Measurements from ENCODE around the gene CYP39A1.

Gene CYP39A1

GRCh38 chr6:46652603-46653438, at the start of gene CYP39A1, which contains the start of gene SLC25A27:
CYP39A1 (minus strand) TSS chr6:46652818; CDS start chr6:46652582, 236 bp downstream.
SLC25A27 (plus strand) TSS chr6:46652975; CDS start chr6:46653193, 218 bp downstream.
- H3K4me1 Mint-ChIP-seq (ENCODE audit: low read depth), result peaks cover 12% of the 10 kb centered on the region
- H3K27me3 Mint-ChIP-seq (ENCODE audit: low read depth), result peaks cover 49% of the 10 kb centered on the region
- peaks cover 2% of the 10 kb centered on the region for H3K36me3 Mint-ChIP-seq (ENCODE audit: low read depth)
- peak within 1 kb of the TSS; percentile 13 for H3K27ac Mint-ChIP-seq
- no peaks in the 10 kb centered on the region for H3K9me3 Mint-ChIP-seq
- H3K4me3 Mint-ChIP-seq, result peak within 1 kb of the TSS; percentile 84

DNA sequence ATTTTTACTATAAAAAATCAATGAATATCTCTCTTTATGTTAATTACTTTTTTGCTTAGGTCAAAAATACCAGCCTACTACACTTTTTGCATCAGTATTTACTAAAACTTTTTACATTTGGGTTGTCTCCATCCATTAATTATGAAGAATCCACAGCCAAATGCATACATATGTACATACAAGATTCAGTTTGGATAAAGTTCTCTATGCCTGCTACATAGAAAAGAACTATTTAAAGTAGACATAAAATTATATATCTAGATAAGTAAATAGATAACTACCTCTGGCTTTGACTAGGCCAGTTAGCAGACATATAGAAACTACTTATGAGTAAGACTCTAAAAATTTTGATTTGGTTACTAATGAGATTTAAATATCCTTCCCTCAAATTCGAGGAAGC, 47.4 kb upstream of the CYP39A1 start:
- H3K4me1 Mint-ChIP-seq (ENCODE audit: low read depth), result no peaks in the 10 kb centered on the region
- peaks cover 19% of the 10 kb centered on the region for H3K27me3 Mint-ChIP-seq (ENCODE audit: low read depth)
- no peak overlapping the region for H3K27ac Mint-ChIP-seq
- H3K36me3 Mint-ChIP-seq (ENCODE audit: low read depth), result no peaks in the 10 kb centered on the region
- no peak overlapping the region for H3K4me3 Mint-ChIP-seq
- no peaks in the 10 kb centered on the region for H3K9me3 Mint-ChIP-seq

DNA sequence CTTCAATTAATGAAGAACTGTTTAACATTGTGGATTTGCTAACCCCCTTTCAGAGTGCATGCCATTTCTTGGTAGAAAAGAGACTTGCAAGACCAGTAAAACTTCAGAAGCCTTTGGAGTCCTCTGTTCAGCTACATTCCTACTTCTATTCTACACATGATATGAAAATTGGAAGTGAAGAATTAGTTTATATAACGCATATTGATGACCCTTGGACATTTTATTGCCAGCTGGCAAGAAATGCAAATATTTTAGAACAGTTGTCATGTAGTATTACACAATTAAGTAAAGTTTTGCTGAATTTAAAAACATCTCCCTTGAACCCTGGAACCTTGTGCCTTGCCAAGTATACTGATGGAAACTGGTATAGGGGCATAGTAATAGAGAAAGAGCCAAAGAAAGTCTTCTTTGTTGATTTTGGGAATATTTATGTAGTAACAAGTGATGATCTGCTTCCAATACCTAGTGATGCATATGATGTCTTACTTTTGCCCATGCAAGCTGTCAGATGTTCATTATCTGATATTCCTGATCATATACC, 38.4 kb upstream of the CYP39A1 start:
- H3K36me3 Mint-ChIP-seq (ENCODE audit: low read depth), result no peaks in the 10 kb centered on the region

DNA sequence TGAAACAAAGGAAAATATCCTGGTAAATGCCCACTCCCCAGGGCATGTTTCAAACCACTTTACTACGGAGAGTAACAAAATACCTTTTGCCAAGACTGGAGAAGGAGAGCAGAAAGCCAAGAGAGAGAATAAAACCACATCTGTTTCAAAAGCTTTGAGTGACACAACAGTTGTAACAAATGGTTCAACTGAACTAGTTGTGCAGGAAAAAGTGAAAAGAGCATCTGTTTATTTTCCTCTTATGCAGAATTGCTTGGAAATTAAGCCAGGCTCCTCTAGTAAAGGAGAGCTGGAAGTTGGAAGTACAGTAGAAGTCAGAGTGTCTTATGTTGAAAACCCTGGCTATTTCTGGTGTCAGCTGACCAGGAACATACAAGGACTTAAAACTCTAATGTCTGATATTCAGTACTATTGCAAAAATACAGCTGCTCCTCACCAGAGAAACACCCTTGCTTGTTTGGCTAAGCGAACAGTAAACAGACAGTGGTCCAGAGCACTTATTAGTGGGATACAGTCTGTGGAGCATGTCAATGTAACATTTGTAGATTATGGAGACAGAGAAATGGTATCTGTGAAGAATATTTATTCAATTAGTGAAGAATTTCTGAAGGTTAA, 37.6 kb upstream of the CYP39A1 start:
- Mint-ChIP-seq H3K27me3 (ENCODE audit: low read depth) (peaks cover 10% of the 10 kb centered on the region), H3K27ac (no peak overlapping the region), H3K36me3 (ENCODE audit: low read depth) (no peaks in the 10 kb centered on the region), H3K4me3 (no peak overlapping the region), H3K4me1 (ENCODE audit: low read depth) (no peaks in the 10 kb centered on the region), H3K9me3 (no peaks in the 10 kb centered on the region)

More for the DNA sequence above, 38.4 kb upstream of the CYP39A1 start:
- H3K4me1 Mint-ChIP-seq (ENCODE audit: low read depth), result no peaks in the 10 kb centered on the region
- no peak overlapping the region for H3K4me3 Mint-ChIP-seq
- H3K27ac Mint-ChIP-seq, result no peak overlapping the region
- peaks cover 10% of the 10 kb centered on the region for H3K27me3 Mint-ChIP-seq (ENCODE audit: low read depth)
- H3K9me3 Mint-ChIP-seq, result no peaks in the 10 kb centered on the region

GRCh38 chr6:46689657-46690056, 37.0 kb upstream of the CYP39A1 start:
- Mint-ChIP-seq H3K4me1 (ENCODE audit: low read depth) (no peaks in the 10 kb centered on the region), H3K4me3 (no peak overlapping the region), H3K9me3 (no peaks in the 10 kb centered on the region), H3K27me3 (ENCODE audit: low read depth) (peaks cover 10% of the 10 kb centered on the region), H3K36me3 (ENCODE audit: low read depth) (no peaks in the 10 kb centered on the region), H3K27ac (no peak overlapping the region)

DNA sequence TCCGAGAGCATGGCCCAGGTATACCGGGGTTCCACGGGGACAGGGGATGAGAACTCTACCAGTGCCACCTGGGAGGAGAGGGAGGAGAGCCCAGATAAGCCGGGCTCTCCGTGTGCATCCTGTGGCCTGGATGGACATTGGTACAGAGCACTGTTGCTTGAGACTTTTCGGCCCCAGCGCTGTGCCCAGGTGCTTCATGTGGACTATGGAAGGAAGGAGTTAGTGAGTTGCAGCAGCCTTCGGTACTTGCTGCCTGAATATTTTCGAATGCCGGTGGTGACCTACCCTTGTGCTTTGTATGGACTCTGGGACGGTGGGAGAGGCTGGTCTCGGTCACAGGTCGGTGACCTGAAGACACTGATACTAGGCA, 36.3 kb upstream of the CYP39A1 start:
- Mint-ChIP-seq H3K9me3 (no peaks in the 10 kb centered on the region), H3K27ac (no peak overlapping the region), H3K27me3 (ENCODE audit: low read depth) (peaks cover 10% of the 10 kb centered on the region), H3K4me3 (no peak overlapping the region), H3K36me3 (ENCODE audit: low read depth) (no peaks in the 10 kb centered on the region), H3K4me1 (ENCODE audit: low read depth) (no peaks in the 10 kb centered on the region)

- H3K27me3 Mint-ChIP-seq (ENCODE audit: low read depth), result peaks cover 8% of the 10 kb centered on the region
- H3K4me1 Mint-ChIP-seq (ENCODE audit: low read depth), result no peaks in the 10 kb centered on the region
- H3K4me3 Mint-ChIP-seq, result no peak overlapping the region
- H3K27ac Mint-ChIP-seq, result no peak overlapping the region
- no peaks in the 10 kb centered on the region for H3K9me3 Mint-ChIP-seq
- no peaks in the 10 kb centered on the region for H3K36me3 Mint-ChIP-seq (ENCODE audit: low read depth)
These were observed 35.7 kb upstream of the CYP39A1 start for GRCh38 chr6:46688117-46688965.

DNA sequence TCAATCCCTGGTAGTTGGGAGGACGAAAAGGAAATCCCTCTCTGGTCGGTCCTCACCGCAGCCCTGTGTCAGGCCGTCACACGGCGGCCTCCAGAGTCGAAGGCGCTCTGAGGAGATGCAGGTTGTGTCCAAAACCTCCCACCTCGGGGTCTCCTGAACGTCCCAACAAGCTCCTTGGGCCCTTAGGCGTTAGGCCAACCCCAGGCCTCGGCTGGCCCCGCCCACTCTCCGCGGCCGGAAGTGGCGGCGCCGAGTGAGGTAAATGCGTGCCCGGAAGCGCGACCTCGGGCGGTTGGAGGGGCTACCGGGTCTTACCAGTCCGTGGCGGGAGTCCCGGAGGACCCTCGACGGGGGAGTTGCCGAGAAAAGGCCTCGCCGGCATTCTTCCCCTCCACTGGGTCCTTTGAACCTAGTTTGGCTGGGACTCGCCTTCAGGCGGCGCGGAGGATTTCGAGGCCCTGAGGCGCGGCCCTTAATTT, 35.0 kb upstream of the CYP39A1 start, which contains the start of gene TDRD6:
Gene TDRD6 (plus strand): TSS at position 267 of the 479 bp plus-strand sequence. CDS start 244 bp downstream, outside the sequence.
- Mint-ChIP-seq H3K9me3 (no peaks in the 10 kb centered on the region), H3K27ac (no peak within 1 kb of the TSS), H3K27me3 (ENCODE audit: low read depth) (peaks cover 8% of the 10 kb centered on the region), H3K36me3 (ENCODE audit: low read depth) (no peaks in the 10 kb centered on the region), H3K4me3 (no peak within 1 kb of the TSS), H3K4me1 (ENCODE audit: low read depth) (no peaks in the 10 kb centered on the region)

- Mint-ChIP-seq H3K27me3 (ENCODE audit: low read depth) (peaks cover 5% of the 10 kb centered on the region), H3K27ac (no peak overlapping the region), H3K4me3 (no peak overlapping the region), H3K36me3 (ENCODE audit: low read depth) (no peaks in the 10 kb centered on the region), H3K9me3 (no peaks in the 10 kb centered on the region), H3K4me1 (ENCODE audit: low read depth) (no peaks in the 10 kb centered on the region)
These were observed 32.2 kb upstream of the CYP39A1 start for GRCh38 chr6:46684771-46685170.

- no peaks in the 10 kb centered on the region for H3K27me3 Mint-ChIP-seq (ENCODE audit: low read depth)
- no peak overlapping the region for H3K4me3 Mint-ChIP-seq
- no peak overlapping the region for H3K27ac Mint-ChIP-seq
- H3K9me3 Mint-ChIP-seq, result no peaks in the 10 kb centered on the region
- no peaks in the 10 kb centered on the region for H3K4me1 Mint-ChIP-seq (ENCODE audit: low read depth)
- H3K36me3 Mint-ChIP-seq (ENCODE audit: low read depth), result no peaks in the 10 kb centered on the region
These were observed 24.7 kb upstream of the CYP39A1 start for GRCh38 chr6:46677314-46677654.

DNA sequence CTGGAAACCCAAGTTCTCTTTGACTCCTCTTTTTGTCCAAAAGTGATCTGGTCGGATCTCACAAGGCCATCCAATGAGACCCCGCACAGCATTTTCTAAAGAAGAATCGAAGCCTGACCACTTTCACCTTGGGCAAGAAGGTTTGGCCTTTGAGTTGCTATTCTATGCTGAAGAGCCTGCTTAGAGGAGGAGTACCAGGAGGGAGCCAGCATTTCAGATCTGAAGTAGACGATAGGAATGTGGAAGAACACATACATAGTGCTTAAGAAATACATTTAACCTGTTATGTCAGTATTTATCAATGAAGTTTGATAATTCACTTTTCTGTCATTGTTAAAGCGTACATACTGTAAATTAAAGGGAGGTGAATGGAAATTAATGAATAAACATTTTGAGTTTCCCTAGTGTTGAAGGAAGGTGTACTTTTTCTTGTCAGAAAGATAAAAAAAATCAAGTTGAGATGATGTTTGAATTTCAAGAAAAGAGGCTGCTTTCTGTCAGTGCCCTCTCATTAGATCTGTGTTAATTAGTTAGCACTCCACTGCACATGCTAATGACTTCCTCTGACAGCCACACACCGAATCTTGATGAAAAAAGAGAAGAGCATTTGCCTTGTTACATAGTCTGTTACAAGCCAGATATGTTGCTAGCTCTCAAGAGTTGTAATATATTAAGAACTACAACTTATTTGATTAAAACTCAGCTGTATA, 24.1 kb upstream of the CYP39A1 start:
- Mint-ChIP-seq H3K36me3 (ENCODE audit: low read depth) (no peaks in the 10 kb centered on the region), H3K9me3 (no peaks in the 10 kb centered on the region), H3K27me3 (ENCODE audit: low read depth) (no peaks in the 10 kb centered on the region), H3K4me1 (ENCODE audit: low read depth) (no peaks in the 10 kb centered on the region), H3K4me3 (no peak overlapping the region), H3K27ac (no peak overlapping the region)

DNA sequence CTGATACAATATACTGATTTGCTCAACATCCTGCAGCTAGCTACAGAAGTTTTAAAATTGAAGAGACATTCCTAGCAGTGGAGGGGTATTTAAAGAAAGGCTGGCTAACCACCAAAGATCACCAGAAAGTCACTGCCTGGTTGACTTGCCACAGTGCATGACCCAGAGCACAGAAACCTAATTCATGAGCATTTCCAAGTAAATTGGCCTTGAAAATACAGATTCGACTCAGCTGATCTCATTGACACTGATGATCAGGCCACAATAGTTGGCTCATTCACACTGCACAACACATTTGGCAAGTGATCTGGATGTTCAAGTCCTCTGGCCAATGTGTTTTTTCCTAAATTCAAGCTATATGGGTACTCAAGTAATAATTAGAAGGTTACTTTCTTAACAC, 21.8 kb upstream of the CYP39A1 start:
- H3K27me3 Mint-ChIP-seq (ENCODE audit: low read depth), result no peaks in the 10 kb centered on the region
- no peaks in the 10 kb centered on the region for H3K4me1 Mint-ChIP-seq (ENCODE audit: low read depth)
- H3K4me3 Mint-ChIP-seq, result no peak overlapping the region
- no peaks in the 10 kb centered on the region for H3K36me3 Mint-ChIP-seq (ENCODE audit: low read depth)
- no peak overlapping the region for H3K27ac Mint-ChIP-seq
- H3K9me3 Mint-ChIP-seq, result no peaks in the 10 kb centered on the region

DNA sequence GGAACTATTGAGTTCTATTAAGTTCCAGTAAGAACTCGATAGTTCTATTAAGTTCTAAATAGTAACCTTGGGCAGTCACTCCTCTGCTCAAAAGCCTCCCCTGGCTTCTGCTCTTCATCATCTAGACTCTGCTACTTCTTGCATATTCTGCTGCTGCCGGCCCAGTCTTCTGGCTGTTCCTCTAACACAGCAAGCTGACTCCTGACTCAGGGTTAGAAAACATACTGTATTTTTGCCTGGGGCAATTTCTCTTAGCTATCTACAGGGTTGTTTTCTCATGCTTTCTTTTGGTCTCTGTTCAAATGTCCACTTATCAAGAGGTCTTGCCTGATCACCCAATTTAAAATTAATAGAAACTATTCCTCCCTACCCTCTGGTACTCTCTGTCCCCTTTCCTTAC, 14.8 kb upstream of the CYP39A1 start:
- no peak overlapping the region for H3K27ac Mint-ChIP-seq
- H3K36me3 Mint-ChIP-seq (ENCODE audit: low read depth), result no peaks in the 10 kb centered on the region
- no peaks in the 10 kb centered on the region for H3K9me3 Mint-ChIP-seq
- H3K4me1 Mint-ChIP-seq (ENCODE audit: low read depth), result no peaks in the 10 kb centered on the region
- no peak overlapping the region for H3K4me3 Mint-ChIP-seq
- no peaks in the 10 kb centered on the region for H3K27me3 Mint-ChIP-seq (ENCODE audit: low read depth)

DNA sequence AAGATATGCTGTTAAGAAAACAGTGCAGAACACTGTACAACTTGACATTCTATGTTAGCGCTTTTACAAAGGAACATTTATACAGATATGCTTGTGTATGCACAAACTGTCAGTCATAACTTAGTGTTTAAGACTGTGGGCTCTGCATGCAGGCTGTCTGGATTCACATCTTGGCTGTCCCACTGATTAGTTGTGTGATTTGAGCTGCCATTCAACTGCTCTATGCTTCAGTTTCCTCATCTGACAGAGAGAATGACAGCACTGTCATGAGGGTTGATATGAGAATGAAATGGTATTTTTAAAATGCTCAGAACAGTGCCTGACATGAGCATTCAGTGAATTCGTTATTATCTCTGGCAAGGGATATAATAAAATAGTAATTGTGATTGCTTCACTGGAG, 8.9 kb upstream of the CYP39A1 start:
- no peaks in the 10 kb centered on the region for H3K9me3 Mint-ChIP-seq
- H3K27ac Mint-ChIP-seq, result no peak overlapping the region
- no peaks in the 10 kb centered on the region for H3K36me3 Mint-ChIP-seq (ENCODE audit: low read depth)
- no peak overlapping the region for H3K4me3 Mint-ChIP-seq
- peaks cover 4% of the 10 kb centered on the region for H3K27me3 Mint-ChIP-seq (ENCODE audit: low read depth)
- no peaks in the 10 kb centered on the region for H3K4me1 Mint-ChIP-seq (ENCODE audit: low read depth)

Data from T-helper 1 cell treated with Interleukin-12 subunit alpha and Interleukin-12 subunit beta and Interleukin-4 antibody, amounts not matched to agents 30 μg/mL and 1 μg/mL, for 36 hours (primary cell).